Measurements from ENCODE around the gene SLC22A8. TPM values are rescaled to one million over a fixed set of nuclear protein-coding genes. Genes with fewer than 3 reads are reported as not detected.
"Not testable (repeated sequence)": the region's sequence is repeated elsewhere in the genome, so short reads cannot be mapped to it uniquely, and the experiment has no call there.

The SLC22A8 gene
- total RNA-seq (2021): not detected in 2 replicates
- Bru-seq, nascent RNA: not detected
- not detected for BruChase-seq, experiment 1, labeled RNA remaining after a 2-hour chase
- BruChase-seq, experiment 2, labeled RNA remaining after a 6-hour chase: not detected
- long read RNA-seq: 0 reads

- H3K27ac ChIP-seq: no peak within 1 kb of the TSS
- BruUV-seq (replicated peaks): no TSS peak
- no peak for TF ChIP-seq EZH2 (IDR thresholded peaks at IDR 0.05; ENCODE audit: low read depth)
- no peak for TF ChIP-seq CTCF (conservative IDR thresholded peaks at IDR 0.05)
- no peaks in the 10 kb centered on the region for H4K20me1 ChIP-seq (ENCODE audit: insufficient read depth)
- DNase-seq: no peak
- ChIA-PET CTCF (no interaction called here), POLR2A (ENCODE audit: unreplicated experiment) (no interaction called here)
- no peak within 1 kb of the TSS for H3K4me3 ChIP-seq
- H3F3A ChIP-seq (ENCODE audit: insufficient read depth, low read depth): no peaks in the 10 kb centered on the region
- peaks cover 98% of the 10 kb centered on the region for H3K27me3 ChIP-seq (ENCODE audit: insufficient read depth, low read depth)
- H3K9me3 ChIP-seq (ENCODE audit: insufficient read depth, low read depth): no peaks in the 10 kb centered on the region
- H3K4me2 ChIP-seq: no peak within 1 kb of the TSS
- no peak within 1 kb of the TSS for H2AFZ ChIP-seq
- no peaks in the 10 kb centered on the region for H3K36me3 ChIP-seq (ENCODE audit: low read depth)
- no peaks in the 10 kb centered on the region for H3K4me1 ChIP-seq (replicated peaks; ENCODE audit: insufficient read depth)
- intact Hi-C loops (cut with micrococcal nuclease; ENCODE audit: unreplicated experiment): no loop called here
- no peaks in the 10 kb centered on the region for H3K9me2 ChIP-seq (ENCODE audit: insufficient read depth)
- no peaks in the 10 kb centered on the region for H3K79me2 ChIP-seq (ENCODE audit: low read depth)
Observed at GRCh38 chr11:63015521-63016215, at the start of gene SLC22A8. Gene SLC22A8, minus strand, starts transcription at chr11:63015841. Its CDS starts 883 bp downstream, at chr11:63014958.

GRCh38 chr11:63046203-63046602, 30.6 kb upstream of the SLC22A8 start:
- BruUV-seq (replicated peaks); H3K27ac ChIP-seq; H3K79me2 ChIP-seq (ENCODE audit: low read depth); intact Hi-C loops (cut with micrococcal nuclease; ENCODE audit: unreplicated experiment); H3K4me1 ChIP-seq (replicated peaks; ENCODE audit: insufficient read depth); POLR2A ChIA-PET (ENCODE audit: unreplicated experiment); H3K9me2 ChIP-seq (ENCODE audit: insufficient read depth); H3K9me3 ChIP-seq (ENCODE audit: insufficient read depth, low read depth); DNase-seq; H4K20me1 ChIP-seq (ENCODE audit: insufficient read depth); H3F3A ChIP-seq (ENCODE audit: insufficient read depth, low read depth); H3K36me3 ChIP-seq (ENCODE audit: low read depth); H3K4me2 ChIP-seq; CTCF ChIA-PET; H3K4me3 ChIP-seq; H2AFZ ChIP-seq: not testable (repeated sequence)
- H3K27me3 ChIP-seq (ENCODE audit: insufficient read depth, low read depth): peaks cover 39% of the 10 kb centered on the region

GRCh38 chr11:63042596-63042995, 27.0 kb upstream of the SLC22A8 start:
- Histone ChIP-seq H3K79me2 (ENCODE audit: low read depth) (no peaks in the 10 kb centered on the region), H3K9me3 (ENCODE audit: insufficient read depth, low read depth) (no peaks in the 10 kb centered on the region), H2AFZ (no peak overlapping the region), H3K27me3 (ENCODE audit: insufficient read depth, low read depth) (peaks cover 12% of the 10 kb centered on the region), H3K4me3 (no peak overlapping the region), H3F3A (ENCODE audit: insufficient read depth, low read depth) (no peaks in the 10 kb centered on the region), H4K20me1 (ENCODE audit: insufficient read depth) (no peaks in the 10 kb centered on the region), H3K4me1 (replicated peaks; ENCODE audit: insufficient read depth) (no peaks in the 10 kb centered on the region), H3K9me2 (ENCODE audit: insufficient read depth) (no peaks in the 10 kb centered on the region), H3K4me2 (no peak overlapping the region), H3K36me3 (ENCODE audit: low read depth) (no peaks in the 10 kb centered on the region), H3K27ac (no peak overlapping the region)
- intact Hi-C loops (cut with micrococcal nuclease; ENCODE audit: unreplicated experiment): no loop called here
- TF ChIP-seq EZH2 (IDR thresholded peaks at IDR 0.05; ENCODE audit: low read depth) (no peak), CTCF (conservative IDR thresholded peaks at IDR 0.05) (no peak)
- CTCF ChIA-PET: no interaction called here
- no peak for DNase-seq
- BruUV-seq (replicated peaks): no TSS peak
- POLR2A ChIA-PET (ENCODE audit: unreplicated experiment): no interaction called here

Data from PC-9 (cell line).